Activated CD8-positive, alpha-beta T cell treated with anti-CD3 and anti-CD28 coated beads, Interleukin-2, amount 10 ng/mL, durations not matched to agents 7 days and 5 days (primary cell): ENCODE results near the gene BRD4. TPM values are rescaled to one million over a fixed set of nuclear protein-coding genes. Genes with fewer than 3 reads are reported as not detected.

Experiments used
- ATAC-seq: fragments of 150-1000 bp; cut with Tn5 transposase; one replicate; pipeline ENCODE4 v1.10.0; 2021; ENCODE audit warnings: moderate library complexity
- CTCF ChIA-PET: fragments of 350-600 bp; sonication (Branson Sonifier 250); formaldehyde crosslinking; loops from one replicate; lab custom pipeline; 2021; ENCODE audit warnings: antibody characterized with exemption; lab: Charles Lee
- POLR2A ChIA-PET: fragments of 350-600 bp; sonication (Branson Sonifier 250); formaldehyde crosslinking; loops from one replicate; lab custom pipeline; 2021; ENCODE audit warnings: antibody characterized with exemption; lab: Charles Lee
- DNase-seq: peaks from one replicate; pipeline ENCODE4 v3.0.0-alpha.2; 2020
- H3K27ac Mint-ChIP-seq: one replicate; pipeline ENCODE4 v1.8.0; 2021; ENCODE audit warnings: mild to moderate bottlenecking, mixed read lengths
- H3K27me3 Mint-ChIP-seq: one replicate; pipeline ENCODE4 v1.8.0; 2021; ENCODE audit warnings: low read depth, mixed read lengths
- H3K36me3 Mint-ChIP-seq: one replicate; pipeline ENCODE4 v1.8.0; 2021; ENCODE audit warnings: low read depth, mixed read lengths
- H3K4me1 Mint-ChIP-seq: one replicate; pipeline ENCODE4 v1.8.0; 2021; ENCODE audit warnings: low read depth, mixed read lengths
- H3K4me3 Mint-ChIP-seq: one replicate; pipeline ENCODE4 v1.8.0; 2021; ENCODE audit warnings: mild to moderate bottlenecking, mixed read lengths
- H3K9me3 Mint-ChIP-seq: one replicate; pipeline ENCODE4 v1.8.0; 2022; ENCODE audit warnings: mixed read lengths; ENCODE audit not compliant: insufficient read depth
- total RNA-seq, 2 experiments: library from RNA; stranded (reverse); gene quantifications; one replicate each; pipeline ENCODE4 v1.2.3, GENCODE V29; 2021

BRD4 gene
- total RNA-seq, 2 experiments from 2014 or later = 102 to 108 TPM

GRCh38 chr19:15294561-15294990, 37.8 kb downstream of the BRD4 start:
- ChIA-PET POLR2A (no interaction called here), CTCF (no interaction called here)
- H3K27me3 Mint-ChIP-seq = no peaks in the 10 kb centered on the region
- peak overlapping the region; percentile 28 for H3K27ac Mint-ChIP-seq
- peaks cover 15% of the 10 kb centered on the region for H3K36me3 Mint-ChIP-seq
- ATAC-seq (no peak), DNase-seq (no peak)
- no peak overlapping the region for H3K4me3 Mint-ChIP-seq
- H3K4me1 Mint-ChIP-seq = peaks cover 91% of the 10 kb centered on the region
- H3K9me3 Mint-ChIP-seq = no peaks in the 10 kb centered on the region

DNA sequence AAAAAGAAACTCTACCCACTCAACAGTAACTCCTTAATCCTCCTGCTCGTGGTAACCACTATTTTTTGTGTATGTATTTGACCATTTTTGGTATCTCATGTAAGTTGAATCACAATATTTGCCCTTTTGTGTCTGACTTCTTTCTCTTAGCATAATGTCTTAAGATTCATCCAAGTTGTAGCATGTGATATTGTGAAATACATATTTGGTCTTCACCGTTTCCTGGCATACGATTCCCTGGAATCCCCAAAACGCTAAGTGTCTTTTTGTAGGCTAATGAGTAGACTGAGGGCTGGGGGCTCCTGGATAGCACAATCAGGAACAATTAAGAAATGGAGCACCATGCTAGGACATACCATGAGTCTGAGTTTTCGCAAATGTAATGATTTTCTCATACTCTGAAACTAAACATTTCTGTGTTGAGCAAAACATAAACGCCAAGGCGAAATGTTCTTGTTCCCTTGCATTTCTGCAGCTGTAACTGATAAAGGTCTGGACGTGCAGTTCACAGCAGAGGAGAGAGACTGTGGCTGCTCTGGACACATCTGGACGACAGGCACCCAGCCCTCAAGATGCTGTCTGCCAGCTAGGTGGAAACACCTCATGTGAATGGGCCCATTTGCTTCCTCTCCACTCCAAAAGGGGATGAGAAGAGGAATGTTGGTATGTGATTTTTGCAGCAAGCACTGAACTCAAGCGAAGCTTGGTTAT, 38.4 kb downstream of the BRD4 start:
- ATAC-seq (no peak), DNase-seq (no peak)
- H3K4me1 Mint-ChIP-seq = peaks cover 90% of the 10 kb centered on the region
- peaks cover 17% of the 10 kb centered on the region for H3K36me3 Mint-ChIP-seq
- ChIA-PET POLR2A (interaction anchor here (1.0 to 1.2 kb wide), 2 partner anchors 40 to 86 kb away, joined by 3 read pairs; no protein-coding TSS in a partner anchor), CTCF (interaction anchor here (1.3 to 1.4 kb wide), 3 partner anchors 33 to 125 kb away, joined by 5 to 9 read pairs (median 5); partner anchors contain the start of gene AKAP8L)
- H3K27ac Mint-ChIP-seq = peak overlapping the region; percentile 47
- peak overlapping the region; percentile 10 for H3K4me3 Mint-ChIP-seq
- no peaks in the 10 kb centered on the region for H3K9me3 Mint-ChIP-seq
- H3K27me3 Mint-ChIP-seq = no peaks in the 10 kb centered on the region

DNA sequence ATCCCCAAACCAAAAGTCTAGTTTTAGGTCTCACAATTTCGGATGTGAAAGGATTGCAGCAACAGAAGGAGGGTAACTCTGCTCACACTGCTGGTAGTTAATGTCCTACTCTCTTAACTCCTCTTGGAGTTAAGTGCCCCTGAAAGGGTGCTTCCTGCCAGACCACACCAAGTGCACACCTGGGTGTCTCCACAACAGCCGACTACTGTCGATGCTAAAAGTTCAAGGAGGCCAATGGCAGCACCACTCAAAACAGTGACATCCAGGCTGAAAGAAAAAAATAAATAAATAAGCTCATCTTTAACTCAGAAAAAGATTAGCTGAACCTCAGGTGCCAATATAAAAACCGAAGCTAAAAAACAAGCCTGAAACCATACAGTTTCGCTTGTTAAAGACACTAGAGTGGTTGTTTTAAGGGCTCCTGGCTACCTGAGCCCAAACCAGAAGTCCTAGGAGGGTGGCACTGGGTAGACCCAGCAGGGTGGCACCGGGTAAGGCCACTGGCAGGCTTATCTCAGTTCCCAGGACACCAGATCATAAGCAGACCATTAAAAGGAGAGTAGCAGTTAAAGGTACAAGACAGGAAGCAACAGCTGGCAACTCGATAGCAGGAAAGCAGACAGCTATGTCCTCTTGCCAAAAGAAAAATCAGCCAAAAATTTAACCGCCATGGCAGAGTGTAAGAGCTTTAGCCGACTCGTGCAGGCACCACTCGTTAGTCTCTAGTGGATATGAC, 39.3 kb downstream of the BRD4 start:
- peak; percentile 48 for ATAC-seq

DNA sequence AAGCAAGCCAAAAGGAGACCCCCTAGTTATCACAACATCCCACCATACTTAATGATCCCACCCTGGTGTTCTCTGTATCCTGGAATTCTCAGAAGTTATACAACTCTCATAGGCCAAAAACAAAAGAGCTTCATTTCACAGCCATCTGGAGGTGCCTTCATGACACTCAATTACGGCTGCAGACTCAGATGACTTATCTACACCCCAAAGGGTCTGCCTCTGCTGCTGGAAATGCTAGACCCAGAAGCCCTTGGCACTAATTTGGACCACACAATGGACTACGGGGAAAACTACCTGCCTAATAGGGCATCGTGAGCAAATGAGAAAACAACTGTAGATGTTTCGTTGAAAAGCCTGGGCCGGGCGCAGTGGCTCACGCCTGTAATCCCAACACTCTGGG, 40.2 kb downstream of the BRD4 start:
- ATAC-seq = no peak
- H3K36me3 Mint-ChIP-seq = peaks cover 18% of the 10 kb centered on the region
- no peaks in the 10 kb centered on the region for H3K9me3 Mint-ChIP-seq
- no peak overlapping the region for H3K27ac Mint-ChIP-seq
- DNase-seq = no peak
- ChIA-PET CTCF (interaction anchor here (0.9 to 1.2 kb wide), 3 partner anchors 25 to 128 kb away, joined by 3 read pairs; partner anchors contain the start of gene AKAP8), POLR2A (interaction anchor here (1.2 kb wide), 1 partner anchor 9 kb away, joined by 5 read pairs; no protein-coding TSS in a partner anchor)
- H3K4me3 Mint-ChIP-seq = no peak overlapping the region
- H3K4me1 Mint-ChIP-seq = peaks cover 90% of the 10 kb centered on the region
- no peaks in the 10 kb centered on the region for H3K27me3 Mint-ChIP-seq

More for the DNA sequence above, 39.3 kb downstream of the BRD4 start:
- H3K9me3 Mint-ChIP-seq = no peaks in the 10 kb centered on the region
- ChIA-PET POLR2A (interaction anchor here (1.0 to 1.2 kb wide), 2 partner anchors 41 to 87 kb away, joined by 3 read pairs; no protein-coding TSS in a partner anchor), CTCF (interaction anchor here (1.3 to 1.4 kb wide), 3 partner anchors 34 to 126 kb away, joined by 5 to 9 read pairs (median 5); partner anchors contain the start of gene AKAP8L)
- peak overlapping the region; percentile 12 for H3K4me3 Mint-ChIP-seq
- H3K27me3 Mint-ChIP-seq = no peaks in the 10 kb centered on the region
- H3K36me3 Mint-ChIP-seq = peaks cover 18% of the 10 kb centered on the region
- H3K4me1 Mint-ChIP-seq = peaks cover 91% of the 10 kb centered on the region
- peak overlapping the region; percentile 65 for H3K27ac Mint-ChIP-seq
- DNase-seq = peak; percentile 35

- ChIA-PET POLR2A (interaction anchor here (1.2 kb wide), 1 partner anchor 9 kb away, joined by 5 read pairs; no protein-coding TSS in a partner anchor), CTCF (interaction anchor here (0.9 to 1.2 kb wide), 3 partner anchors 26 to 129 kb away, joined by 3 read pairs; partner anchors contain the start of gene AKAP8)
- H3K27me3 Mint-ChIP-seq = no peaks in the 10 kb centered on the region
- H3K4me1 Mint-ChIP-seq = peaks cover 89% of the 10 kb centered on the region
- ATAC-seq (no peak), DNase-seq (no peak)
- peaks cover 14% of the 10 kb centered on the region for H3K36me3 Mint-ChIP-seq
- no peak overlapping the region for H3K4me3 Mint-ChIP-seq
- no peaks in the 10 kb centered on the region for H3K9me3 Mint-ChIP-seq
- no peak overlapping the region for H3K27ac Mint-ChIP-seq
Observed at GRCh38 chr19:15291548-15292021, 40.8 kb downstream of the BRD4 start.

- Mint-ChIP-seq H3K4me1 (peaks cover 90% of the 10 kb centered on the region), H3K27ac (no peak overlapping the region), H3K36me3 (peaks cover 10% of the 10 kb centered on the region), H3K4me3 (no peak overlapping the region), H3K9me3 (no peaks in the 10 kb centered on the region), H3K27me3 (no peaks in the 10 kb centered on the region)
- ChIA-PET POLR2A (interaction anchor here (1.2 kb wide), 1 partner anchor 8 kb away, joined by 5 read pairs; no protein-coding TSS in a partner anchor), CTCF (interaction anchor here (0.9 to 1.2 kb wide), 2 partner anchors 89 to 129 kb away, joined by 3 read pairs; partner anchors contain the start of gene AKAP8)
- ATAC-seq = no peak
- DNase-seq = no peak
Observed at GRCh38 chr19:15291089-15291488, 41.2 kb downstream of the BRD4 start.

DNA sequence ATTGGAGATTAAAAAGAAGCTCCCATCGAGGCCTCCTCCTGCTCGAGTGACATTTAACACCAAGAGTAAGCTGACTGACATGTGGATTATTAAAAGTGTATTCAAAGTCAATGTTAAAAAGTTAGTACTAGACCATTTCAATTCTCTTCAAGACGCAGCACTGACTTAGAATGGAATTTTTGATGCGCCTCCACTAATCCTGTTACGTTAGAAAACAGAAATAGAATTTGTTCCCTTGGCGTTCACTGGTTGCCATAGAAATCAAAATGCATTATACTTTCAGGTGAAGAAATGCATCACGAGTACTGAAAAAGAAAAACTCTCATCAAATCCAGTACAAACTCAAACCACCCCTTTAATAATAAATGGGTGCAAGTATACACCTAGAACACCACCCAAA, 42.2 kb downstream of the BRD4 start:
- Mint-ChIP-seq H3K9me3 (no peaks in the 10 kb centered on the region), H3K4me3 (no peak overlapping the region), H3K27me3 (no peaks in the 10 kb centered on the region), H3K27ac (no peak overlapping the region), H3K36me3 (peaks cover 7% of the 10 kb centered on the region), H3K4me1 (peaks cover 97% of the 10 kb centered on the region)
- DNase-seq (no peak), ATAC-seq (no peak)
- POLR2A ChIA-PET = no interaction called here
- CTCF ChIA-PET = no interaction called here

DNA sequence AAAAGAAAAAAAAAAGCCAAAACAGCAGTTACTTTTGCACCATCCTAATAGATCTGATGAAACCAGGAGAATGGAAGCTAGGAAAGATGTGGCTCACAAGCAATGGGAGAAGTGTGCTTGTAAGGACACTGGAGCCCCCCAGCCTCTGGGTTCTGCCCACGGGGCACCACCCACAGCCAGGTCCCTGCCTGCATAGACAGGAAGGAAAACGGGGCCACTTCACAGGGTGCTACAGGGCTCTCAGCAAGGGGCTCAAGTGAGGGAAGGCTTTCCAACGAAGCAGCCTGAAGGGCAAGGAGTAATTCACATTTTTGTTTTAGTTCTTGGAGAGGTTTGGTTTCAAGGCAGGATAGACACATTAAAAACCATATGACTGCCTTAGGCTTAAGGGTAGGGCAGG, 42.7 kb downstream of the BRD4 start:
- Mint-ChIP-seq H3K27ac (no peak overlapping the region), H3K27me3 (no peaks in the 10 kb centered on the region), H3K36me3 (peaks cover 4% of the 10 kb centered on the region), H3K4me3 (no peak overlapping the region), H3K9me3 (no peaks in the 10 kb centered on the region), H3K4me1 (peaks cover 97% of the 10 kb centered on the region)
- DNase-seq (no peak), ATAC-seq (no peak)
- ChIA-PET POLR2A (no interaction called here), CTCF (no interaction called here)

DNA sequence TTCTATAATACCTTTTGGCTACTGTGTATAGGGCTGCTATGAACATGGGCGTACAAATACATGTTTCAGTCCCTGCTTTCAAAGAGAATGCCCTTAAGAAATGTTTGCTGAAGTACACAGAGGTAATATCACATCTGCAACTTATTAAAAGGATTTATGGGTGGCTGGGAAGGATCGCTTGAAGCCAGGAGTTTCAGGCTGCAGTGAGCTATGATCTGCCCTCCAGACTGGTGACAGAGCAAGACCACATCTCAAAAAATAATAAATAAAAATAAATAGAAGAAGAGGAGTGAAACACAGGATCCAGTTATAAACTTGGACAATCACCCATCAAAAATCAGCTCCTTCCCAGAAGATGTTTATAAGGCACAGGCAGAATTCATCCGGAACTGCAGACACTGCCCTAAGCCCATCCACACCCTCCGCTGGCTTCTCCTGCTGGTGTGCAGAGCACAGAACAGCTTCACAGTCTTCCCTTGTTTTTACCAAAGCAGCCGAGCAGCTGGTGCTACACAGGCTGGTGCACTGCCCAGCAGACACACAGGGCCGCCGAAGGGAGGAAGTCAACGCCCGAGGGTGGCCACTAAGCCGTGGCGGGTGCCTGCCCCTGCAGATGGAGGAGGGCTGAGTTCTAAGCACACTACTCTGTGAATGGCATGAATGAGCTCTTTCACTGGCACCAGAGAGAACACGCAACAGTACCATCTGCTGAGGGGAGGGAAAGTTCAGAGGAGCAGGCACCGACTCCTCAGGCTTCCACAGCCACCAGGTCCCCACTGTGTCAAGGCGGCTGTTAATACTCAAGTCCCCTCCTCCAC, 44.0 kb downstream of the BRD4 start:
- DNase-seq (no peak), ATAC-seq (peak; percentile 23)
- peak overlapping the region; percentile 72 for H3K27ac Mint-ChIP-seq
- ChIA-PET POLR2A (interaction anchor here (0.7 to 1.1 kb wide), 2 partner anchors 42 to 90 kb away, joined by 3 read pairs; no protein-coding TSS in a partner anchor), CTCF (interaction anchor here (1.0 kb wide), 1 partner anchor 91 kb away, joined by 3 read pairs; the partner anchor contains the start of gene AKAP8)
- H3K4me3 Mint-ChIP-seq = no peak overlapping the region
- peaks cover 97% of the 10 kb centered on the region for H3K4me1 Mint-ChIP-seq
- H3K9me3 Mint-ChIP-seq = no peaks in the 10 kb centered on the region
- peaks cover 4% of the 10 kb centered on the region for H3K36me3 Mint-ChIP-seq
- H3K27me3 Mint-ChIP-seq = no peaks in the 10 kb centered on the region

GRCh38 chr19:15287496-15287895, 44.8 kb downstream of the BRD4 start:
- Mint-ChIP-seq H3K36me3 (peaks cover 4% of the 10 kb centered on the region), H3K27ac (no peak overlapping the region), H3K9me3 (no peaks in the 10 kb centered on the region), H3K4me1 (peaks cover 94% of the 10 kb centered on the region), H3K27me3 (no peaks in the 10 kb centered on the region), H3K4me3 (no peak overlapping the region)
- DNase-seq (no peak), ATAC-seq (peak; percentile 38)
- ChIA-PET POLR2A (interaction anchor here (0.7 kb wide), 1 partner anchor 91 kb away, joined by 3 read pairs; no protein-coding TSS in a partner anchor), CTCF (interaction anchor here (1.8 kb wide), 1 partner anchor 16 kb away, joined by 4 read pairs; no protein-coding TSS in a partner anchor)
